ENCODE measurements around the gene ARF3. TPM values are rescaled to one million over a fixed set of nuclear protein-coding genes. Genes with fewer than 3 reads are reported as not detected.
A peak's percentile ranks its signal among the peaks of the same experiment; 100 is the strongest.

Gene ARF3
- total and polyA plus RNA-seq, 2 of the 13 experiments (the other 11 are each of a cell fraction or from before 2014, with no cell fraction given) = 53.8 to 57.9 TPM

- Histone ChIP-seq H3K27ac (ENCODE audit: extremely low read length, insufficient read depth, low read length) (no peak within 1 kb of the TSS), H3K36me3 (replicated peaks in 1 of 2; ENCODE audit: control insufficient read depth in 1 of 2, insufficient read depth in 2 of 2, low read length in 2 of 2) (no peaks in the 10 kb centered on the region), H3K9ac (ENCODE audit: insufficient read depth, low read depth, low read length) (no peak within 1 kb of the TSS), H3K9me3 (ENCODE audit: low read length) (no peaks in the 10 kb centered on the region), H2AFZ (ENCODE audit: low read length) (no peak within 1 kb of the TSS), H3K4me3 (replicated peaks in 1 of 3; ENCODE audit: insufficient read depth in 1 of 3, low read depth in 2 of 3, low read length in 3 of 3) (peak within 1 kb of the TSS; percentile 4 to 69 (median 30)), H3K27me3 (ENCODE audit: control insufficient read depth in 1 of 2, insufficient read depth in 2 of 2, low read length in 2 of 2) (peaks cover 27 to 75% of the 10 kb centered on the region in 2 experiments), H3K4me1 (ENCODE audit: insufficient read depth, low read length) (peaks cover 58% of the 10 kb centered on the region), H4K20me1 (ENCODE audit: insufficient read depth, low read length) (peaks cover 4% of the 10 kb centered on the region; the same call in 1 of the 2 replicates), H3K4me2 (ENCODE audit: low read depth, low read length) (peak within 1 kb of the TSS; percentile 70), H3K79me2 (ENCODE audit: insufficient read depth, low read length) (no peaks in the 10 kb centered on the region)
- WGBS (ENCODE audit: low lambda C conversion rate) = 4% methylated on average over 5 of the region's 45 CpGs
- in situ Hi-C loops (cut with HindIII; ENCODE audit: extremely low pct_ligation_motif_present, low pct_unique_long_range_greater_than_20kb) = no loop called here
- DNase-seq (ENCODE audit: low spot score) (no peak), ATAC-seq (peak; percentile 11), FAIRE-seq (no peak)
- intact Hi-C loops (cut with micrococcal nuclease; ENCODE audit: unreplicated experiment) = no loop called here
- ChIA-PET POLR2A (no interaction called here), CTCF (ENCODE audit: low intra/inter-chr PET ratio, low total read pairs) (interaction anchor here (1.2 kb wide), 1 partner anchor 18 kb away, joined by 4 read pairs; no protein-coding TSS in a partner anchor)
- BruUV-seq (replicated peaks) = no TSS peak
- peak; percentile 97 for TF ChIP-seq ZNF800 (CRISPR knock-in tag; IDR thresholded peaks at IDR 0.05)
- no peak for TF ChIP-seq SSRP1 (CRISPR knock-in tag; IDR thresholded peaks at IDR 0.05)
- no peak for TF ChIP-seq ZNF138 (CRISPR knock-in tag; IDR thresholded peaks at IDR 0.05; ENCODE audit: low read depth)
- TF ChIP-seq UBTF (CRISPR knock-in tag; IDR thresholded peaks at IDR 0.05) = 0 out of 2 replicates have a peak, but pooled peaks have one; percentile 3
- TF ChIP-seq ZC3H4 (CRISPR knock-in tag; IDR thresholded peaks at IDR 0.05; ENCODE audit: borderline replicate concordance) = no peak
- TF ChIP-seq ZGPAT (CRISPR knock-in tag; IDR thresholded peaks at IDR 0.05) = no peak
- TF ChIP-seq ZNF709 (CRISPR knock-in tag; IDR thresholded peaks at IDR 0.05) = no peak
- no peak for TF ChIP-seq ZNF564 (CRISPR knock-in tag; IDR thresholded peaks at IDR 0.05)
- no peak for TF ChIP-seq ZBTB4 (CRISPR knock-in tag; IDR thresholded peaks at IDR 0.05; ENCODE audit: borderline replicate concordance)
- TF ChIP-seq ZNF777 (CRISPR knock-in tag; IDR thresholded peaks at IDR 0.05) = peak; percentile 82
- TF ChIP-seq ZNF230 (CRISPR knock-in tag; IDR thresholded peaks at IDR 0.05) = no peak
- TF ChIP-seq ZBTB7A (CRISPR knock-in tag; IDR thresholded peaks at IDR 0.05) = no peak
Observed at GRCh38 chr12:48978291-48978740, 21.0 kb upstream of the ARF3 start, which contains the start of gene WNT1. WNT1 (plus strand) TSS chr12:48978322; CDS start chr12:48978651, 329 bp downstream.

Data from HepG2 (cell line).